ENCODE measurements around the gene PKLR.
"Not testable (repeated sequence)": the region's sequence is repeated elsewhere in the genome, so short reads cannot be mapped to it uniquely, and the experiment has no call there.

The PKLR gene

GRCh38 chr1:155319536-155319935 lies 18.3 kb upstream of the PKLR start:
- no peak for DNase-seq

- DNase-seq = no peak
These were observed 16.8 kb upstream of the PKLR start for GRCh38 chr1:155318082-155318481.

DNA sequence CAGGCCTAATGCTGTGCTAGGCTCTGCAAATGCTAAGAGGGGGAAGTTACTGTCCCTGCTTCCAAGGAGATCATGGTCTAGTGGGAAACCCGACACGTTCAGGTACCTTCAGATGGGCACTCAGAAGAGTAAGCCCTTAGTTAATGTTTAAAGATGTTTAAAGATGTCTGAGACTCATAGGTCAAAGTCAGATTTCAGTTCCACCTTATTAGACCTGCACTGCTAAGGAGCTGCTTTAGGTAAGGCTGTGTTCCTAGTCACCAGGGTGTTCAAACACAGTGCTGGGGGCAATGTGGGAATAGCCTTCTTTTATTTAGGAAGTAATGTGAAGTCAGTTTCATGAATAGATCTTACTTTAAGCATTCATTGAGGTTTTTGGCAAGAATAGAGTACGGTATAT lies 15.7 kb upstream of the PKLR start:
- no peak for DNase-seq

DNA sequence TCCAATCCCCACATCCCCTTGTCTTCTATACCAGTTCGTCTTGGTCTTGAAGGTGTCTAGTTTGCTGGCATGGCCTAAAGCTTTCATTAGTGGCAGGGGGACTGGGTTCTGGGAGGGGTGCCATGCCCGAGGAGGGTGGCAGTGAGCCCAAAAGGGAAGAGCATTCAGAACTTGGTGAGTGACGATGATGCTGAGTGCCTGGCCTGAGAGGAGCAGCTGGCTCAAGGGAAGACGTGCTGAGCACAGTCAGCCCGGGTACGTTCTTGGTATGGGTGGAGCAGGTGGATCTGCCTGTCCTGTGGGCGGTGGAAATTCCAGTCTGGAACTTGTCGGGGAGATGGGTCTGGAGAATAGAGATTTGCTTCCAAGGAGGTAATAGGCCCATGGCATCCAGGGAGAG lies 12.0 kb upstream of the PKLR start:
- peak in 16 of 56 donors; percentile 9 to 67 (median 27) for DNase-seq

GRCh38 chr1:155309423-155310021 lies 8.3 kb upstream of the PKLR start:
- DNase-seq = peak in 15 of 56 donors; percentile 5 to 60 (median 15)

- peak; percentile 80 to 100 (median 98) for DNase-seq
These were observed 7.5 kb upstream of the PKLR start, which contains the start of gene FDPS for GRCh38 chr1:155308493-155309422. Gene FDPS (plus strand): TSS chr1:155308866. CDS start chr1:155309790, 924 bp downstream.

- DNase-seq = no peak
These were observed 6.1 kb upstream of the PKLR start for GRCh38 chr1:155307247-155307740.

GRCh38 chr1:155305881-155306391 lies 4.7 kb upstream of the PKLR start:
- no peak for DNase-seq

DNA sequence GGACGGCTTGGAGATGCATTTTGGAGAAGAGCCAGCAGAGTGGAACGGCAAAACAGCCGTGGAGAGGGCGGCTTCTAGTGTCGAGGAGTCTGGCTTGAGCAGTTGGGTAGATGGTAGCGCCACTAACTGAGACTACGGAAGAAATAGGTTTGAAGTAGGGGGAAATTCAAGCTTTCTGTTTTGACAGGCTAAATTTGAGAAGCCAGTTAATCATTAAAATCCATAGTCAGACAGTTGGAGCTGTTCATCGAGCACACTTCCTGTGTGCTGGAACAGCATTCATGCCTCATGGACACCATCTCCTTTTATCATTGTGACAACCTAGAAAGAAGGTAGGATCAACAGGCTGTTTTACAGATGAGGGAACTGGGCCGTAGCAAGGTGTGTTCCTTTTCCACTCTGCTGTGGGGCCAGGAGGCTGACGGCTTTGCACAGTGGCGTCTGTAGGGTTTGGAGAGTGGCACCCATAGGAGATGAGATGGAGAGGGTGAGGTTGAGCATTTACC lies 3.4 kb upstream of the PKLR start:
- DNase-seq = peak in 1 of 56 donors; percentile 7

DNA sequence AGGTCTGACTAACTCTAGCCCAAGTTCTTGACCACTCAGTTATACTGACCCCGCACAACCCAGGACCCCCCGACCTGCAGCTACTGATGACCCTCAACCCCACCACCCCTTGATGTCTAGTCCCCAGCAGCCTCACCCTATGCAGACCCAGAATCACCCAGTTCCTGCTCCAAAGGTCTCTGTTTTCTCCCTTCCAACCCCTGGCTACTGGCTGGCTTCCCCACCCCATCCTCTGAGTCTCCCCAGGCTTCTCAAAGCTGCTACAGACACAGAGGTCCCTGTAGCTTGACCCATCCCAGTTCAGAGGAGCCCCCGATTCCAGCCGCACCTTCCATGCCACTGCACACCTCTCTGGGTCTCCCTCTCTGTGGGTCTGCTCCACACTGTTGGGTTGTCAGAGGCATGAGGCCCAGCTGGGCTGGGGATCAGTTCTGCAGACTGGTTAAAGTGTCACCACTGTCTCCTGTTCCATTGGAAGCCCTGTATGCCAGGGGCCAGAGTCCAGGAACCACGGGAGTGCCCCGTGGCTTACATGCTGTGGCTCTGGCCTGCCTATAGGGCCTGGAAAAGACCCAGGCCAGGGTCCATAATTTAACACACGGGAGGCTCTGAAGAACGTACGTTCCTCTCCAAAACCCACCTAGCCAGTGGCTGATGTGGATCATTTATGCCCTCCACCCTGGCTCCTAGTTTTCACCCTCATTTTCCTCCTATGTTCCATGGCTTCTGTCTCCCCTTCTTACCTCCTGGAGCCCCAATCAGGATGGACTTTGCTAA lies 497 bp downstream of the PKLR start:
- DNase-seq = no peak

DNA sequence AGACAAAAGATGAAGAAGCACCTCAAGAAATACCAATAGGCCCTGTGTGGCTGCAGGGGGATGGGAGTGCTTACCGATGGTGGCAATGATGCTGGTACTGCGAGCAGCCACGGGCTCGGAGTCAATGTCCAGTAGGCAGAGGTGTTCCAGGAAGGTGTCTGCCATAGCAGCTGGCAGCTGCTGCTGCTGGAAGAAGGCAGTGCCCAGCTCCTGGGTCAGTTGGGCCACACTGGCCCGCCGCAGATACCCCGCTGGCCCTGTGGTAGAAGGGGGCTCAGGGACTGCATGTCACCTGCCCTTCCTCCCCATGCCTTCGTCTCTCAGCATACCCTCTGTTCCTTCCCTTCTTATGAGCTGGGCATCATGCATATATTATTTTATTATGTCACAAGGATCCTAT lies 1.2 kb downstream of the PKLR start:
- DNase-seq = no peak

DNA sequence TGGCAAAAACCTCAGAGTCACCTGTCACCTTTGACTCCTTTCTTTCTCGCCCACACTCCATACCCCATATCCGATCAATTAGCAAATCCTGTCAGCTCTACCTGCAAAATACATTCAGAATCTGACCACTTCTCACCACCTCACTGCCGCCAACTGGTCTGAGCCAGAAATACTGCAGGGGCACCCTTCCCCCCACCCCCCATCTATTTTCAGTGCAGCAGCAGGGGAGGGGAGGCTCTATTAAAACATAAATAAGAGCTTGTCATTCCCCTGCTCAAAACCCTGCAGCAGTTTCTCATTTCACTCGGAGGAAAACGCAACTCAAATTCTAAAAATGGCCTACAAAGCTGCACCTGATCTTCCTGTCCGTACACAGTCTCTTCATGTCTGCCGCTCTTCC lies 3.9 kb downstream of the PKLR start:
- DNase-seq = no peak

GRCh38 chr1:155296661-155297060 lies 4.6 kb downstream of the PKLR start:
- no peak for DNase-seq

- no peak for DNase-seq
These were observed 5.3 kb downstream of the PKLR start for GRCh38 chr1:155295942-155296267.

DNA sequence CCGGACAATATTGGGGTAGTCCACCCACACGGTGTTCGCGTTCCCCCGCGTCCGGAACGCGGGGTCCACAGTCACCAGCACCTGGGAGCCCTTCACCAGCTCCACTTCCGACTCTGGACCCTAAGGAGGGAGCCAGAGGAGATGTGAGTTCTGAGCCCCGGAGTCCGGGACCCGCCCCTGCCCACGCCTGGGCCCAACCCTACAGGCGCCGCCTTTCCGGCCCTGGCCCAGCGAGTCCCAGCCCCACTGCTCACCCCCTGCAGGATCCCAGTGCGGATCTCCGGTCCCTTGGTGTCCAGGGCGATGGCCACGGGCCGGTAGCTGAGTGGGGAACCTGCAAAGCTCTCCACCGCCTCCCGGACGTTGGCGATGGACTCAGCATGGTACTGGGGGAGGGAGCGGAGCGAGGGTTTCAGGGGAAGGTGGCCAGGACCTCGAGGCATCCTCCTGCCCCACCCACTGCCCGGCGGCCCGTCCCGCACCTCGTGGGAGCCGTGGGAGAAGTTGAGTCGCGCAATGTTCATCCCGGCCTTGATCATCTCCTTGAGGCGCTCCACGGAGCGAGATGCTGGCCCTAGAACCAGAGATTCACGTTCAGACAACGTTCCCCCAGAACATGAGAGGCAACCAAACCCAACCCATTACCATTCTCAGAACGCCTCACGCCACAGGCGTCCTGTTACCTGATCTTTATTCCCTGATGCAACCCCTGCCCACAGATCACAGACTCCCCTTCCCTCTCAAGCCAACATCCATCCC lies 5.9 kb downstream of the PKLR start:
- no peak for DNase-seq

GRCh38 chr1:155294520-155295182 lies 6.6 kb downstream of the PKLR start:
- no peak for DNase-seq

GRCh38 chr1:155293086-155293749 lies 8.0 kb downstream of the PKLR start:
- DNase-seq = no peak

- DNase-seq = not testable (repeated sequence)
These were observed 10.2 kb downstream of the PKLR start for GRCh38 chr1:155291006-155291405.

DNA sequence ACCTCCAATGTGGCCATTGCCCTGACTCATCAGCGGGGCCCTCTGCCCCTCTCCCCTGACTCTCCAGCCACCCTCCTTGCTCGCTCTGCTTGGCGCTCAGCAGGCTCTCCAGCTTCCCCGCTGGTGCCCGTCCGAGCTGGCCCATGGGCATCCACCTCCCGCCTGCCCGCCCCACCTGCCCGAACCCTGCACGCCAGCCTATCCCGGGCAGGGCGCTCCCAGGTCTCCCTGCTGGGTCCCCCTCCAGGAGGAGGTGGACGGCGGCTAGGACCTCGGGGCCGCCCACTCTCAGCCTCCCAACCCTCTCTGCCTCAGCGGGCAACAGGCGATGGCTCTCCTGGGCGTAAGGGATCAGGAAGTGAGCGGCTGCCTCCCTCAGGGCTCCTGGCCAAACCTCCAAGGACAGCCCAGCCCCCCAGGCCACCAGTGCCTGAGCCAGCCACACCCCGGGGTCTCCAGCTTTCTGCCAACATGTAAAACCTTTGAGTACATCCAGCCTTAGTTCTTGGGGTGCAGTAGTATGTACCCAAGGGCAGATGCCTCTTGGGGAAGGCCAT lies 13.2 kb downstream of the PKLR start:
- DNase-seq = no peak

All from amygdala (tissue), 56 donors.